Immature natural killer cell (primary cell): ENCODE results near the gene ZNF780A. TPM values are rescaled to one million over a fixed set of nuclear protein-coding genes. Genes with fewer than 3 reads are reported as not detected.
A peak's percentile ranks its signal among the peaks of the same experiment; 100 is the strongest.
"Not testable (repeated sequence)": the region's sequence is repeated elsewhere in the genome, so short reads cannot be mapped to it uniquely, and the experiment has no call there.

ENCODE experiments used
- DNase-seq, 3 donors: peaks; one replicate each; pipeline ENCODE4 v3.0.0; 2022; ENCODE audit warnings: mixed read lengths in 1 of 3
- H3K27ac Mint-ChIP-seq, 6 donors: one replicate each; pipeline ENCODE4 v1.8.0; 2020; ENCODE audit warnings: mixed read lengths in 6 of 6, mild to moderate bottlenecking in 5 of 6, inconsistent platforms in 4 of 6, moderate library complexity in 3 of 6
- H3K27me3 Mint-ChIP-seq, 3 donors: one replicate each; pipeline ENCODE4 v1.8.0; 2020 to 2021; ENCODE audit warnings: low read depth in 3 of 3, mild to moderate bottlenecking in 3 of 3, mixed read lengths in 3 of 3, moderate library complexity in 3 of 3, inconsistent platforms in 1 of 3
- H3K36me3 Mint-ChIP-seq, 3 donors: one replicate each; pipeline ENCODE4 v1.8.0; 2020; ENCODE audit warnings: mixed read lengths in 3 of 3, inconsistent platforms in 2 of 3, mild to moderate bottlenecking in 2 of 3
- H3K4me1 Mint-ChIP-seq, 2 donors: one replicate each; pipeline ENCODE4 v1.8.0; 2020; ENCODE audit warnings: inconsistent platforms in 2 of 2, mild to moderate bottlenecking in 2 of 2, mixed read lengths in 2 of 2, moderate library complexity in 1 of 2
- H3K4me3 Mint-ChIP-seq, 5 donors: one replicate each; pipeline ENCODE4 v1.8.0; 2020; ENCODE audit warnings: mild to moderate bottlenecking in 5 of 5, mixed read lengths in 5 of 5, inconsistent platforms in 3 of 5, moderate library complexity in 3 of 5
- H3K9me3 Mint-ChIP-seq, 6 donors: one replicate each; pipeline ENCODE4 v1.8.0; 2020; ENCODE audit warnings: mild to moderate bottlenecking in 6 of 6, mixed read lengths in 6 of 6, inconsistent platforms in 4 of 6, moderate library complexity in 3 of 6
- polyA plus RNA-seq, 3 donors: library from polyadenylated mRNA; unstranded; fragments of 300-500 nt; fragmentation: Illumina TruSeq; gene quantifications; one replicate each; pipeline ENCODE4 v1.2.3, GENCODE V29; 2021

Gene ZNF780A
- polyA plus RNA-seq: 10 to 100 TPM in 2 of 3 donors, 1 to 10 TPM in 1; 9.7 to 17.3 (median 12.4) TPM

- Mint-ChIP-seq H3K4me1 (peaks cover 43 to 45% of the 10 kb centered on the region in 2 donors), H3K9me3 (peaks cover 0 to 1% (median 0%) of the 10 kb centered on the region in 6 donors), H3K4me3 (peak within 1 kb of the TSS; percentile 95 to 100 (median 99)), H3K27ac (peak within 1 kb of the TSS; percentile 94 to 100 (median 99)), H3K36me3 (peaks cover 0 to under 1% (median 0%) of the 10 kb centered on the region in 3 donors), H3K27me3 (peaks cover 5 to 9% (median 6%) of the 10 kb centered on the region in 3 donors)
- peak; percentile 79 to 80 (median 79) for DNase-seq
Measured at GRCh38 chr19:40090241-40091204, at the start of gene ZNF780A. Gene ZNF780A, minus strand, starts transcription at chr19:40090943. Its CDS starts 6,190 bp downstream, at chr19:40084753.

- H3K4me1 Mint-ChIP-seq: peaks cover 39 to 49% of the 10 kb centered on the region in 2 donors
- H3K36me3 Mint-ChIP-seq: peaks cover 0 to 9% (median 3%) of the 10 kb centered on the region in 3 donors
- H3K9me3 Mint-ChIP-seq: no peaks in the 10 kb centered on the region
- H3K27me3 Mint-ChIP-seq: peaks cover 0 to 10% (median 3%) of the 10 kb centered on the region in 3 donors
- H3K27ac Mint-ChIP-seq: peak overlapping the region in 4 of 6 donors; percentile 17 to 85 (median 54)
- peak; percentile 51 to 62 (median 57) for DNase-seq
- H3K4me3 Mint-ChIP-seq: no peak overlapping the region
Measured at GRCh38 chr19:40139533-40140287, 49.0 kb upstream of the ZNF780A start.

GRCh38 chr19:40136818-40137217 lies 46.1 kb upstream of the ZNF780A start:
- Mint-ChIP-seq H3K4me1 (peaks cover 16 to 20% of the 10 kb centered on the region in 2 donors), H3K27ac (no peak overlapping the region), H3K4me3 (no peak overlapping the region), H3K27me3 (peaks cover 0 to 6% (median 0%) of the 10 kb centered on the region in 3 donors), H3K9me3 (no peaks in the 10 kb centered on the region), H3K36me3 (peaks cover 0 to 9% (median 3%) of the 10 kb centered on the region in 3 donors)
- DNase-seq: no peak

- Mint-ChIP-seq H3K4me3 (no peak overlapping the region), H3K9me3 (peaks cover 0 to 6% (median 0%) of the 10 kb centered on the region in 6 donors), H3K36me3 (peaks cover 0 to 9% (median 3%) of the 10 kb centered on the region in 3 donors), H3K27ac (no peak overlapping the region), H3K4me1 (peaks cover 4% of the 10 kb centered on the region in 2 donors), H3K27me3 (peaks cover 0 to 6% (median 3%) of the 10 kb centered on the region in 3 donors)
- no peak for DNase-seq
Measured at GRCh38 chr19:40134866-40135265, 44.1 kb upstream of the ZNF780A start.

- DNase-seq: no peak
- Mint-ChIP-seq H3K27me3 (peaks cover 0 to 3% (median 2%) of the 10 kb centered on the region in 3 donors), H3K36me3 (peaks cover 0 to 15% (median 7%) of the 10 kb centered on the region in 3 donors), H3K4me1 (no peaks in the 10 kb centered on the region), H3K4me3 (no peak overlapping the region), H3K9me3 (peaks cover 0 to 11% (median 3%) of the 10 kb centered on the region in 6 donors), H3K27ac (no peak overlapping the region)
Measured at GRCh38 chr19:40133491-40133890, 42.7 kb upstream of the ZNF780A start.

GRCh38 chr19:40130013-40130412 lies 39.3 kb upstream of the ZNF780A start:
- Mint-ChIP-seq H3K9me3 (peaks cover 0 to 11% (median 3%) of the 10 kb centered on the region in 6 donors), H3K4me1 (no peaks in the 10 kb centered on the region), H3K27me3 (peaks cover 0 to 11% (median 5%) of the 10 kb centered on the region in 3 donors), H3K4me3 (no peak overlapping the region), H3K36me3 (peaks cover 4 to 6% (median 5%) of the 10 kb centered on the region in 3 donors), H3K27ac (no peak overlapping the region)
- no peak for DNase-seq

GRCh38 chr19:40129425-40129824 lies 38.7 kb upstream of the ZNF780A start:
- H3K4me1 Mint-ChIP-seq: no peaks in the 10 kb centered on the region
- no peak overlapping the region for H3K27ac Mint-ChIP-seq
- peaks cover 0 to 11% (median 3%) of the 10 kb centered on the region in 6 donors for H3K9me3 Mint-ChIP-seq
- DNase-seq: no peak
- peaks cover 0 to 11% (median 5%) of the 10 kb centered on the region in 3 donors for H3K27me3 Mint-ChIP-seq
- no peak overlapping the region for H3K4me3 Mint-ChIP-seq
- H3K36me3 Mint-ChIP-seq: peaks cover 4 to 5% (median 4%) of the 10 kb centered on the region in 3 donors

GRCh38 chr19:40128991-40129390 lies 38.2 kb upstream of the ZNF780A start:
- DNase-seq: no peak
- peaks cover 4 to 5% (median 4%) of the 10 kb centered on the region in 3 donors for H3K36me3 Mint-ChIP-seq
- no peak overlapping the region for H3K4me3 Mint-ChIP-seq
- H3K27me3 Mint-ChIP-seq: peaks cover 0 to 11% (median 5%) of the 10 kb centered on the region in 3 donors
- H3K4me1 Mint-ChIP-seq: no peaks in the 10 kb centered on the region
- peaks cover 0 to 11% (median 3%) of the 10 kb centered on the region in 6 donors for H3K9me3 Mint-ChIP-seq
- H3K27ac Mint-ChIP-seq: no peak overlapping the region

GRCh38 chr19:40119380-40119779 lies 28.6 kb upstream of the ZNF780A start:
- Mint-ChIP-seq H3K27ac (no peak overlapping the region), H3K4me3 (no peak overlapping the region), H3K36me3 (no peaks in the 10 kb centered on the region), H3K27me3 (peaks cover 2 to 4% (median 4%) of the 10 kb centered on the region in 3 donors), H3K9me3 (peaks cover 0 to 2% (median under 1%) of the 10 kb centered on the region in 6 donors), H3K4me1 (peaks cover 0 to 4% of the 10 kb centered on the region in 2 donors)
- DNase-seq: no peak

GRCh38 chr19:40118638-40119037 lies 27.9 kb upstream of the ZNF780A start:
- not testable (repeated sequence) for H3K9me3 Mint-ChIP-seq, H3K4me1 Mint-ChIP-seq, H3K27me3 Mint-ChIP-seq, H3K36me3 Mint-ChIP-seq, H3K27ac Mint-ChIP-seq, DNase-seq, H3K4me3 Mint-ChIP-seq

- peaks cover 0 to 4% of the 10 kb centered on the region in 2 donors for H3K4me1 Mint-ChIP-seq
- no peak overlapping the region for H3K4me3 Mint-ChIP-seq
- H3K9me3 Mint-ChIP-seq: peaks cover 0 to 4% (median under 1%) of the 10 kb centered on the region in 6 donors
- H3K27ac Mint-ChIP-seq: no peak overlapping the region
- peaks cover 2 to 5% (median 4%) of the 10 kb centered on the region in 3 donors for H3K27me3 Mint-ChIP-seq
- DNase-seq: no peak
- H3K36me3 Mint-ChIP-seq: no peaks in the 10 kb centered on the region
Measured at GRCh38 chr19:40116075-40116474, 25.3 kb upstream of the ZNF780A start.

- not testable (repeated sequence) for H3K4me3 Mint-ChIP-seq, DNase-seq, H3K27ac Mint-ChIP-seq, H3K36me3 Mint-ChIP-seq, H3K9me3 Mint-ChIP-seq, H3K27me3 Mint-ChIP-seq, H3K4me1 Mint-ChIP-seq
Measured at GRCh38 chr19:40114119-40114518, 23.4 kb upstream of the ZNF780A start.

- not testable (repeated sequence) for H3K4me3 Mint-ChIP-seq, H3K4me1 Mint-ChIP-seq, H3K27ac Mint-ChIP-seq, H3K36me3 Mint-ChIP-seq, H3K9me3 Mint-ChIP-seq, H3K27me3 Mint-ChIP-seq, DNase-seq
Measured at GRCh38 chr19:40112271-40112670, 21.5 kb upstream of the ZNF780A start.
